ENCODE results near the gene PDK3. TPM values are rescaled to one million over a fixed set of nuclear protein-coding genes. Genes with fewer than 3 reads are reported as not detected.
A peak's percentile ranks its signal among the peaks of the same experiment; 100 is the strongest.

Gene PDK3
- total RNA-seq, 1 donor from 2014 or later: 11.6 TPM

DNA sequence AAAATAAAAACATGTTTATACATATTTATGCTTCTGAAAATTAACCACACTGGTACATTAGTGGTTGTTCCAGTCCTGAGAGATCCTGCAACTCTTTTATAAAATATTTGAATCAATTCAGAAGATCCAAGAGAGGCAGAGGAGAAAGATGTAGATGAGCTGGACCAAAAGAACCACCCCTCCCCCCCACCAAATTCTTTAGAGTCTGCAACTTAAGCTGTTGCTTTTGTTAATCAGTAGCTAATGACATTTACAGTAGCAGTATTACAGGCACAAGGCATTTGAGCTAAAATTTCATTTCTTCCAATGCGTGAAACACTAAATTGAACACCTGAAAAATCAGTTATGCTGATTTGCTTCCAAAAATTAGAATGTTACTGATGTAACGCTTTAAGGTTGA is 61.5 kb downstream of the PDK3 start:
- no peaks in the 10 kb centered on the region for H3K36me3 Mint-ChIP-seq (ENCODE audit: low read depth, unreplicated experiment)
- no peak for DNase-seq (ENCODE audit: low spot score)

DNA sequence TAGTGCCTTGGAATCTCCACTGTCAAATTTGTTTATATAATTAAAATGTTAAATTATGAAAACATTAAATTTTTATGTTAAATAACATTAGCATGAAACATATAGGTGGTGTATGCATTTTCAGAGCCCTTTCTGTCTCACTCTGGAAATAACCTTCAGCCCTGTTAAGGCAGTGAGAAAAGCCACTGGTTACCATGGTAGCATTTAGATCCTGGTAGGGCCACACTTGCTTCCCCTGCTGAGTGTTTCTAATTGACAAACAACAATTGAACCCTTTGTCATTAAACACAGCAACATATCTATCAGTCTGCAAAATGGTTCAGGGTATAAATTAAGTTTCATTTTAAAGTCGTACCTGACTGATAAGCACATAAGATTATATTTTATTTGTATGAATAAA is 63.5 kb downstream of the PDK3 start:
- Mint-ChIP-seq H3K4me1 (ENCODE audit: unreplicated experiment) (peaks cover 5% of the 10 kb centered on the region), H3K36me3 (ENCODE audit: low read depth, unreplicated experiment) (no peaks in the 10 kb centered on the region), H3K9me3 (ENCODE audit: unreplicated experiment) (no peaks in the 10 kb centered on the region), H3K27ac (ENCODE audit: unreplicated experiment) (no peak overlapping the region), H3K27me3 (ENCODE audit: unreplicated experiment) (no peaks in the 10 kb centered on the region), H3K4me3 (ENCODE audit: unreplicated experiment) (no peak overlapping the region)
- DNase-seq (ENCODE audit: low spot score): no peak
- TF ChIP-seq CTCF (IDR thresholded peaks at IDR 0.05; ENCODE audit: unreplicated experiment): no peak

More for the DNA sequence above, 61.5 kb downstream of the PDK3 start:
- Mint-ChIP-seq H3K4me1 (ENCODE audit: unreplicated experiment) (peaks cover 5% of the 10 kb centered on the region), H3K4me3 (ENCODE audit: unreplicated experiment) (no peak overlapping the region), H3K9me3 (ENCODE audit: unreplicated experiment) (no peaks in the 10 kb centered on the region), H3K27ac (ENCODE audit: unreplicated experiment) (no peak overlapping the region), H3K27me3 (ENCODE audit: unreplicated experiment) (no peaks in the 10 kb centered on the region)
- TF ChIP-seq CTCF (IDR thresholded peaks at IDR 0.05; ENCODE audit: unreplicated experiment): no peak

DNA sequence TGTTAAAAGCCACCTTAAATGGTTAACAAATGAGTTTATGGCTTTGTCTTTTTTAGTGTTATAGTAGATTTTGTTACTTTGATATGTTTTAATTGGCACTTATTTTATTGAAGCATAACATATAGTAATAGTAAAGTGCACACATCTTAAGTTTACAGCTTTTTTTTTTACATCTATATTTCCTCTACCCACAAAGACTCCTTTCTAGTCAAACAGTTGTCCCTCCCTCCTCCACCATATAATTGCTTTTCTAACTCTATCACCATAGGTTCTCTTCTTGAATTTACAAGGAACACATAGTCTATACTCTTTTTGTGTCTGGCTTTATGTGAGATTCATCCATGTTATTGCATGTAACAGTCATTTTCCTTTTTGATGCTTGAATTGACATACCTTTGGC is 71.5 kb downstream of the PDK3 start:
- Mint-ChIP-seq H3K4me1 (ENCODE audit: unreplicated experiment) (peaks cover 7% of the 10 kb centered on the region), H3K9me3 (ENCODE audit: unreplicated experiment) (no peaks in the 10 kb centered on the region), H3K27ac (ENCODE audit: unreplicated experiment) (no peak overlapping the region), H3K36me3 (ENCODE audit: low read depth, unreplicated experiment) (peaks cover 4% of the 10 kb centered on the region), H3K4me3 (ENCODE audit: unreplicated experiment) (no peak overlapping the region), H3K27me3 (ENCODE audit: unreplicated experiment) (no peaks in the 10 kb centered on the region)
- DNase-seq (ENCODE audit: low spot score): no peak
- TF ChIP-seq CTCF (IDR thresholded peaks at IDR 0.05; ENCODE audit: unreplicated experiment): no peak

DNA sequence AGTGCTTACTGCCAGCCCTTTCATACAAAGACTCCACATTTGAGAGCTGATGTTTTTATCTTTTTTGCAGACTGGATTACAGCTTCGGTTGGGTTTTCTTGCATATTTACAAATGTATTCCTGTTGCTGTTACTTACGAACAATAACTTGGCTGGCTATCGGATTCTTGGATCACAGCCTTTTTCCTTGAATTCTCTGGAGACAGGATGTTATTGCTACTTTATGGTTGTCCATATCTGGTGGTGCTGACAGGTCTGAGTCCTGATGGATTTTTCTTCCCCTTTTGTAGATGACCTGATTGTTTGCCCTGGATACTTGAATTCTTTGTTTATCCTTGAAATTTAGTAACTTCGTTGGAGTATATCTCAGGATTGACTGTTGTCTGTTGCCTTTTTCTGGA is 77.7 kb downstream of the PDK3 start:
- no peaks in the 10 kb centered on the region for H3K36me3 Mint-ChIP-seq (ENCODE audit: low read depth, unreplicated experiment)
- peak overlapping the region; percentile 79 for H3K27ac Mint-ChIP-seq (ENCODE audit: unreplicated experiment)
- no peaks in the 10 kb centered on the region for H3K27me3 Mint-ChIP-seq (ENCODE audit: unreplicated experiment)
- no peaks in the 10 kb centered on the region for H3K9me3 Mint-ChIP-seq (ENCODE audit: unreplicated experiment)
- H3K4me3 Mint-ChIP-seq (ENCODE audit: unreplicated experiment): no peak overlapping the region
- DNase-seq (ENCODE audit: low spot score): no peak
- TF ChIP-seq CTCF (IDR thresholded peaks at IDR 0.05; ENCODE audit: unreplicated experiment): no peak
- peaks cover 36% of the 10 kb centered on the region for H3K4me1 Mint-ChIP-seq (ENCODE audit: unreplicated experiment)

- H3K4me1 Mint-ChIP-seq (ENCODE audit: unreplicated experiment): peaks cover 17% of the 10 kb centered on the region
- no peak for TF ChIP-seq CTCF (IDR thresholded peaks at IDR 0.05; ENCODE audit: unreplicated experiment)
- no peaks in the 10 kb centered on the region for H3K36me3 Mint-ChIP-seq (ENCODE audit: low read depth, unreplicated experiment)
- no peak for DNase-seq (ENCODE audit: low spot score)
- H3K27ac Mint-ChIP-seq (ENCODE audit: unreplicated experiment): no peak overlapping the region
- no peak overlapping the region for H3K4me3 Mint-ChIP-seq (ENCODE audit: unreplicated experiment)
- H3K9me3 Mint-ChIP-seq (ENCODE audit: unreplicated experiment): no peaks in the 10 kb centered on the region
- H3K27me3 Mint-ChIP-seq (ENCODE audit: unreplicated experiment): no peaks in the 10 kb centered on the region
Observed at GRCh38 chrX:24547961-24548360, 82.9 kb downstream of the PDK3 start.
